GM12878 (cell line): ENCODE results near the gene MSANTD4. TPM values are rescaled to one million over a fixed set of nuclear protein-coding genes. Genes with fewer than 3 reads are reported as not detected.

Source experiments
- ATAC-seq: fragments of 200-7000 bp; cut with Tn5 transposase; 3 replicates; pipeline ENCODE4 v1.9.1; 2020; ENCODE audit warnings: mild to moderate bottlenecking, moderate library complexity
- BruUV-seq: library from RNA; stranded (reverse); fragments of 400-500 nt; replicated peaks from 2 replicates; lab custom pipeline; 2021; lab: Mats Ljungman, UMichigan
- CTCF ChIA-PET: fragments of 300-600 bp; sonication (Branson Sonifier 250); formaldehyde crosslinking; extraction: SDS; loops from one replicate; lab custom pipeline; 2021; ENCODE audit warnings: inconsistent platforms; lab: Yijun Ruan, JAX
- POLR2A ChIA-PET: fragments of 350-600 bp; formaldehyde crosslinking; extraction: SDS; loops from one replicate; lab custom pipeline; 2021; ENCODE audit warnings: inconsistent platforms; lab: Charles Lee
- RAD21 ChIA-PET: fragments of 300-600 bp; sonication (Branson Sonifier 250); formaldehyde crosslinking; loops from one replicate; lab custom pipeline; 2023; ENCODE audit warnings: antibody characterized with exemption; ENCODE audit not compliant: unreplicated experiment; lab: Charles Lee
- SMC1A ChIA-PET: fragments of 300-600 bp; sonication (Branson Sonifier 250); formaldehyde crosslinking; loops from one replicate; lab custom pipeline; 2023; ENCODE audit not compliant: unreplicated experiment, uncharacterized antibody; lab: Charles Lee
- DNase-seq: peaks from one replicate; pipeline ENCODE4 v3.0.0-alpha.2; 2011; ENCODE audit warnings: low read depth, low spot score
- FAIRE-seq: peaks from 3 replicates; lab custom pipeline; 2011; peaks lifted over from hg19 to GRCh38; lab: Jason Lieb, UNC
- H2AFZ ChIP-seq: 2 replicates; pipeline ENCODE4 v1.6.0; 2011; ENCODE audit warnings: low read depth, low read length, control low read depth; ENCODE audit not compliant: control insufficient read depth
- H3K27ac ChIP-seq: 2 replicates; pipeline ENCODE4 v1.5.1; 2011; ENCODE audit warnings: control low read depth; ENCODE audit not compliant: control insufficient read depth, insufficient read depth
- H3K27me3 ChIP-seq, 2 experiments: replicated peaks in 1 of 2; 2 replicates each; pipeline versions ENCODE4 v1.6.0 to v1.6.1; 2011; ENCODE audit warnings: low read length in 1 of 2; ENCODE audit not compliant: control insufficient read depth in 2 of 2, insufficient read depth in 2 of 2
- H3K36me3 ChIP-seq, 2 experiments: 2 replicates each; pipeline ENCODE4 v1.5.1; 2011; ENCODE audit warnings: low read length in 1 of 2; ENCODE audit not compliant: control insufficient read depth in 2 of 2, insufficient read depth in 2 of 2
- H3K4me1 ChIP-seq: 2 replicates; pipeline ENCODE4 v1.6.1; 2011; ENCODE audit warnings: mild to moderate bottlenecking, low read length, moderate library complexity, mixed read lengths; ENCODE audit not compliant: control insufficient read depth, insufficient read depth
- H3K4me2 ChIP-seq: 2 replicates; pipeline ENCODE4 v1.6.0; 2011; ENCODE audit warnings: control low read depth; ENCODE audit not compliant: control insufficient read depth, insufficient read depth
- H3K4me3 ChIP-seq: fragments of 200-600 bp; sonication (generic); 2 replicates; pipeline ENCODE4 v1.5.1; 2016
- H3K79me2 ChIP-seq: 2 replicates; pipeline ENCODE4 v1.6.0; 2011; ENCODE audit warnings: low read length; ENCODE audit not compliant: control insufficient read depth, insufficient read depth
- H3K9ac ChIP-seq: 2 replicates; pipeline ENCODE4 v1.8.0; 2011; ENCODE audit warnings: low read length, control low read depth, mixed read lengths; ENCODE audit not compliant: control insufficient read depth, insufficient read depth
- H3K9me3 ChIP-seq: replicated peaks from 3 replicates; pipeline ENCODE4 v1.5.1; 2011; ENCODE audit warnings: mild to moderate bottlenecking, low read length; ENCODE audit not compliant: control insufficient read depth, insufficient read depth
- H4K20me1 ChIP-seq: 2 replicates; pipeline ENCODE4 v1.6.0; 2011; ENCODE audit not compliant: control insufficient read depth, insufficient read depth
- ASH2L ChIP-seq: fragments of 300-600, 200-600 bp; sonication (generic); IDR thresholded peaks from 2 replicates; pipeline ENCODE4 v1.6.1; 2017; ENCODE audit warnings: low read depth, mild to moderate bottlenecking, borderline replicate concordance
- E2F4 ChIP-seq: IDR thresholded peaks from 2 replicates; pipeline ENCODE4 v1.6.1; 2012; ENCODE audit warnings: low read depth, low read length, improper control_type of control experiment
- MYB ChIP-seq: fragments of 150-350 bp; IDR thresholded peaks from 2 replicates; pipeline ENCODE4 v1.6.1; 2014; ENCODE audit warnings: mild to moderate bottlenecking, low read depth, low read length, borderline replicate concordance
- NR2C2 ChIP-seq: IDR thresholded peaks from 2 replicates; pipeline ENCODE4 v1.6.1; 2011; ENCODE audit warnings: borderline replicate concordance, low read depth; ENCODE audit not compliant: control insufficient read depth, insufficient read length
- PKNOX1 ChIP-seq: fragments of 450-650 bp; IDR thresholded peaks from 2 replicates; pipeline ENCODE4 v1.6.1; 2016; ENCODE audit warnings: mild to moderate bottlenecking
- RAD51 ChIP-seq: fragments of 450-650 bp; IDR thresholded peaks from 2 replicates; pipeline ENCODE4 v1.6.1; 2016; ENCODE audit warnings: moderate library complexity, mild to moderate bottlenecking, inconsistent platforms
- SIN3A ChIP-seq: IDR thresholded peaks from 2 replicates; pipeline ENCODE4 v1.6.1; 2012; ENCODE audit warnings: low read depth, low read length, improper control_type of control experiment
- SRF ChIP-seq, 2 experiments: IDR thresholded peaks; 2 replicates each; pipeline ENCODE4 v1.6.1; 2011; ENCODE audit warnings: low read depth in 2 of 2, low read length in 2 of 2, mild to moderate bottlenecking in 1 of 2, moderate library complexity in 1 of 2
- STAT1 ChIP-seq: fragments of 450-650 bp; conservative IDR thresholded peaks from 2 replicates; pipeline ENCODE4 v1.6.1; 2014; ENCODE audit warnings: antibody characterized with exemption, mild to moderate bottlenecking
- WGBS: methylation state at CpG from one replicate; pipeline ENCODE4 v1.1.6; 2016; ENCODE audit warnings: low lambda C conversion rate; ENCODE audit not compliant: insufficient replicate concordance, insufficient coverage; ENCODE audit errors: missing lambda C conversion rate; 5-methylcytosine and 5-hydroxymethylcytosine counted together
- in situ Hi-C: fragments of 300-500 bp; cut with MboI; formaldehyde crosslinking; loops from 9 replicates; pipeline ENCODE4 v1.14.3; 2018; ENCODE audit warnings: mixed read lengths
- intact Hi-C: fragments of 100-400 bp; cut with micrococcal nuclease; formaldehyde crosslinking; loops from one replicate; pipeline ENCODE4 v1.14.2; 2022; ENCODE audit not compliant: unreplicated experiment
- polyA plus RNA-seq, 11 experiments: library from polyadenylated mRNA; depleted of rRNA in 4 of 11; unstranded in 6 of 11; stranded (reverse) in 5 of 11; fragments of >200 nt; fragmentation: Nextera tagmentation in 4 of 11; fragmentation: Illumina TruSeq in 1 of 11; extraction: Ambion mirVana in 4 of 11; extraction: Trizol in 1 of 11; gene quantifications; 1 replicate in 1 of 11; 2 replicates in 10 of 11; pipeline versions ENCODE4 v1.2.1 to v1.2.3, GENCODE V29; 2011 to 2016; ENCODE audit warnings: inconsistent platforms in 2 of 11, missing spikeins in 2 of 11, low read depth in 1 of 11
- total RNA-seq, 4 experiments: library from RNA; depleted of rRNA in 3 of 4; stranded (reverse); fragments of >200 nt in 3 of 4; fragmentation: Illumina TruSeq in 1 of 4; extraction: Trizol in 1 of 4; gene quantifications; 2 replicates each; pipeline versions ENCODE4 v1.2.1 to v1.2.3, GENCODE V29; 2013 to 2021

MSANTD4 gene
- total and polyA plus RNA-seq, 10 of the 15 experiments (the other 5 are each of a cell fraction or from before 2014, with no cell fraction given): 8.7 to 23.9 (median 16.0) TPM

GRCh38 chr11:106063009-106063408, 41.0 kb upstream of the MSANTD4 start:
- Histone ChIP-seq H3K4me1 (peaks cover 7% of the 10 kb centered on the region; the same call in 1 of the 2 replicates), H3K27ac (no peak overlapping the region), H4K20me1 (no peaks in the 10 kb centered on the region), H3K9me3 (no peaks in the 10 kb centered on the region; the same call in 2 of the 3 replicates), H3K27me3 (no peaks in the 10 kb centered on the region), H3K79me2 (no peaks in the 10 kb centered on the region), H3K36me3 (no peaks in the 10 kb centered on the region), H3K4me3 (no peak overlapping the region), H2AFZ (no peak overlapping the region), H3K4me2 (no peak overlapping the region), H3K9ac (no peak overlapping the region)
- intact Hi-C loops (no loop called here), in situ Hi-C loops (no loop called here)
- DNase-seq: no peak
- CTCF ChIA-PET: interaction anchor here (0.8 kb wide), 1 partner anchor 18 kb away, joined by 3 read pairs; no protein-coding TSS in a partner anchor
- TF ChIP-seq SRF (IDR thresholded peaks at IDR 0.05; ENCODE audit: low read depth in 2 of 2, low read length in 2 of 2): peak in 1 of 2 experiments; percentile 82; a peak in 2 of 4 replicates
- TF ChIP-seq NR2C2: no peak
- peak; percentile 89 for ATAC-seq
- SMC1A ChIA-PET: interaction anchor here (0.8 to 2.4 kb wide), 4 partner anchors 11 to 18 kb away, joined by 3 to 9 read pairs (median 6); partner anchors contain the start of genes AASDHPPT and KBTBD3
- POLR2A ChIA-PET: no interaction called here
- RAD21 ChIA-PET: no interaction called here
- FAIRE-seq: no peak
- no TSS peak for BruUV-seq

GRCh38 chr11:106061954-106062949, 40.2 kb upstream of the MSANTD4 start:
- H3K9ac ChIP-seq: no peak overlapping the region
- ChIA-PET RAD21 (interaction anchor here (0.9 kb wide), 1 partner anchor 13 kb away, joined by 3 read pairs; no protein-coding TSS in a partner anchor), SMC1A (interaction anchor here (1.1 to 2.4 kb wide), 4 partner anchors 11 to 15 kb away, joined by 3 to 9 read pairs (median 6); partner anchors contain the start of genes AASDHPPT and KBTBD3), CTCF (interaction anchor here (1.0 to 1.9 kb wide), 2 partner anchors 11 to 23 kb away, joined by 3 to 5 read pairs; no protein-coding TSS in a partner anchor), POLR2A (interaction anchor here (0.9 to 1.0 kb wide), 2 partner anchors 14 to 18 kb away, joined by 3 to 4 read pairs; no protein-coding TSS in a partner anchor)
- H3K4me1 ChIP-seq: peaks cover 7% of the 10 kb centered on the region; the same call in 1 of the 2 replicates
- no peak overlapping the region for H2AFZ ChIP-seq
- 91% methylated on average over 1 of the region's 1 CpG for WGBS
- no peak overlapping the region for H3K4me3 ChIP-seq
- no peaks in the 10 kb centered on the region for H3K27me3 ChIP-seq
- H3K79me2 ChIP-seq: no peaks in the 10 kb centered on the region
- TF ChIP-seq ASH2L: no peak
- no peak for TF ChIP-seq RAD51
- TF ChIP-seq MYB: no peak
- no peak for TF ChIP-seq SIN3A
- no peak for TF ChIP-seq STAT1
- no peak for TF ChIP-seq E2F4
- peak; percentile 29; the same call in 1 of the 2 replicates for TF ChIP-seq PKNOX1
- FAIRE-seq (no peak), ATAC-seq (peak; percentile 78), DNase-seq (no peak)
- H4K20me1 ChIP-seq: no peaks in the 10 kb centered on the region
- intact Hi-C loops (no loop called here), in situ Hi-C loops (no loop called here)
- no peaks in the 10 kb centered on the region for H3K36me3 ChIP-seq
- H3K9me3 ChIP-seq: no peaks in the 10 kb centered on the region; the same call in 2 of the 3 replicates
- no peak overlapping the region for H3K27ac ChIP-seq
- no TSS peak for BruUV-seq
- no peak overlapping the region for H3K4me2 ChIP-seq
